ENCODE measurements around the gene SBNO2.
"Not testable (repeated sequence)": the region's sequence is repeated elsewhere in the genome, so short reads cannot be mapped to it uniquely, and the experiment has no call there.

SBNO2 gene

GRCh38 chr19:1210227-1210538, 36.1 kb upstream of the SBNO2 start:
- Histone ChIP-seq H3K4me2 (ENCODE audit: low read depth, low read length) (no peak overlapping the region), H3K4me3 (ENCODE audit: low read length) (no peak overlapping the region), H3K4me1 (ENCODE audit: low read length) (peaks cover under 1% of the 10 kb centered on the region; the same call in 1 of the 2 replicates), H3K9ac (ENCODE audit: low read length) (no peak overlapping the region), H4K20me1 (ENCODE audit: insufficient read depth, low read length) (peaks cover 8% of the 10 kb centered on the region; the same call in 1 of the 2 replicates), H3K79me2 (ENCODE audit: low read length) (peaks cover 89% of the 10 kb centered on the region), H3K27me3 (replicated peaks; ENCODE audit: insufficient read depth, low read length) (no peaks in the 10 kb centered on the region), H3F3A (ENCODE audit: insufficient read depth, low read length) (peaks cover 17% of the 10 kb centered on the region), H3K36me3 (replicated peaks; ENCODE audit: insufficient read depth, low read length) (no peaks in the 10 kb centered on the region; the same call in 1 of the 2 replicates), H3K27ac (ENCODE audit: low read length) (no peak overlapping the region), H3K9me2 (replicated peaks; ENCODE audit: insufficient read depth, low read length) (no peaks in the 10 kb centered on the region), H3K9me3 (replicated peaks; ENCODE audit: insufficient read depth, low read length) (no peaks in the 10 kb centered on the region), H2AFZ (ENCODE audit: low read length) (no peak overlapping the region)
- DNase-seq: no peak
- TF ChIP-seq EZH2 (optimal IDR thresholded peaks at IDR 0.05; ENCODE audit: low read depth, low read length): no peak
- TF ChIP-seq CTCF (IDR thresholded peaks at IDR 0.05; ENCODE audit: low read length): no peak
- no peak for TF ChIP-seq EZH2phosphoT487 (IDR thresholded peaks at IDR 0.05; ENCODE audit: low read length)

- not testable (repeated sequence) for H3K4me1 ChIP-seq (ENCODE audit: low read length); H3K36me3 ChIP-seq (replicated peaks; ENCODE audit: insufficient read depth, low read length); H3K4me3 ChIP-seq (ENCODE audit: low read length); H3K27me3 ChIP-seq (replicated peaks; ENCODE audit: insufficient read depth, low read length); H3K9me3 ChIP-seq (replicated peaks; ENCODE audit: insufficient read depth, low read length); H3K4me2 ChIP-seq (ENCODE audit: low read depth, low read length); H3K9me2 ChIP-seq (replicated peaks; ENCODE audit: insufficient read depth, low read length); H2AFZ ChIP-seq (ENCODE audit: low read length); H3K9ac ChIP-seq (ENCODE audit: low read length); H3K27ac ChIP-seq (ENCODE audit: low read length); H4K20me1 ChIP-seq (ENCODE audit: insufficient read depth, low read length); DNase-seq
- Histone ChIP-seq H3K79me2 (ENCODE audit: low read length) (peaks cover 75% of the 10 kb centered on the region), H3F3A (ENCODE audit: insufficient read depth, low read length) (peaks cover 17% of the 10 kb centered on the region)
These were observed 34.8 kb upstream of the SBNO2 start for GRCh38 chr19:1208830-1209229.

DNA sequence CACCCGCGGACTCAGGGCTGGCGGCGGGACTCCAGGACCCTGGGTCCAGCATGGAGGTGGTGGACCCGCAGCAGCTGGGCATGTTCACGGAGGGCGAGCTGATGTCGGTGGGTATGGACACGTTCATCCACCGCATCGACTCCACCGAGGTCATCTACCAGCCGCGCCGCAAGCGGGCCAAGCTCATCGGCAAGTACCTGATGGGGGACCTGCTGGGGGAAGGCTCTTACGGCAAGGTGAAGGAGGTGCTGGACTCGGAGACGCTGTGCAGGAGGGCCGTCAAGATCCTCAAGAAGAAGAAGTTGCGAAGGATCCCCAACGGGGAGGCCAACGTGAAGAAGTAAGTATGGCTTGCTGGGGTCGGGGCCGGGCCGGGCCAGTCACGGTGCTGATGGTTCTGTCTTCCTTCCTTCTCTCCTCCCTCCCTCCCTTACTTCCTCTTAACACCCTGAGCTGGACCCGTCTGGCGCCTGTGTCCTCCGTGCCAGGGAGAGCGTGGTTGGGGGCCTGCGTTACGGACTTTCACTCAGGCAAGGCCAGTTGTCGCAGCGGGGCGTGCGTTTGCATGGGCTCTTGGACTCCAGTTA, 32.9 kb upstream of the SBNO2 start:
- Histone ChIP-seq H3K79me2 (ENCODE audit: low read length) (peaks cover 58% of the 10 kb centered on the region), H3K9ac (ENCODE audit: low read length) (peak overlapping the region; percentile 75; the same call in 1 of the 2 replicates), H2AFZ (ENCODE audit: low read length) (no peak overlapping the region), H3K4me2 (ENCODE audit: low read depth, low read length) (peak overlapping the region; percentile 97), H3K9me2 (replicated peaks; ENCODE audit: insufficient read depth, low read length) (no peaks in the 10 kb centered on the region), H3K27me3 (replicated peaks; ENCODE audit: insufficient read depth, low read length) (no peaks in the 10 kb centered on the region), H4K20me1 (ENCODE audit: insufficient read depth, low read length) (peaks cover 6% of the 10 kb centered on the region; the same call in 1 of the 2 replicates), H3K9me3 (replicated peaks; ENCODE audit: insufficient read depth, low read length) (no peaks in the 10 kb centered on the region), H3K27ac (ENCODE audit: low read length) (peak overlapping the region; percentile 16; the same call in 1 of the 2 replicates), H3K36me3 (replicated peaks; ENCODE audit: insufficient read depth, low read length) (no peaks in the 10 kb centered on the region; the same call in 1 of the 2 replicates), H3K4me3 (ENCODE audit: low read length) (peak overlapping the region; percentile 82), H3K4me1 (ENCODE audit: low read length) (peaks cover 4% of the 10 kb centered on the region; the same call in 1 of the 2 replicates), H3F3A (ENCODE audit: insufficient read depth, low read length) (peaks cover 17% of the 10 kb centered on the region)
- TF ChIP-seq EZH2 (optimal IDR thresholded peaks at IDR 0.05; ENCODE audit: low read depth, low read length) (no peak), EZH2phosphoT487 (IDR thresholded peaks at IDR 0.05; ENCODE audit: low read length) (no peak), CTCF (IDR thresholded peaks at IDR 0.05; ENCODE audit: low read length) (no peak)
- DNase-seq: peak; percentile 43

DNA sequence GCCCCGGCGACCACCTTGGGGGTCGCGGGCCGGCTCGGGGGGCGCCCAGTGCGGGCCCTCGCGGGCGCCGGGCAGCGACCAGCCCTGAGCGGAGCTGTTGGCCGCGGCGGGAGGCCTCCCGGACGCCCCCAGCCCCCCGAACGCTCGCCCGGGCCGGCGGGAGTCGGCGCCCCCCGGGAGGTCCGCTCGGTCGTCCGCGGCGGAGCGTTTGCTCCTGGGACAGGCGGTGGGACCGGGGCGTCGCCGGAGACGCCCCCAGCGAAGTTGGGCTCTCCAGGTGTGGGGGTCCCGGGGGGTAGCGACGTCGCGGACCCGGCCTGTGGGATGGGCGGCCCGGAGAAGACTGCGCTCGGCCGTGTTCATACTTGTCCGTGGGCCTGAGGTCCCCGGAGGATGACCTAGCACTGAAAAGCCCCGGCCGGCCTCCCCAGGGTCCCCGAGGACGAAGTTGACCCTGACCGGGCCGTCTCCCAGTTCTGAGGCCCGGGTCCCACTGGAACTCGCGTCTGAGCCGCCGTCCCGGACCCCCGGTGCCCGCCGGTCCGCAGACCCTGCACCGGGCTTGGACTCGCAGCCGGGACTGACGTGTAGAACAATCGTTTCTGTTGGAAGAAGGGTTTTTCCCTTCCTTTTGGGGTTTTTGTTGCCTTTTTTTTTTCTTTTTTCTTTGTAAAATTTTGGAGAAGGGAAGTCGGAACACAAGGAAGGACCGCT, 32.2 kb upstream of the SBNO2 start:
- H3K9me3 ChIP-seq (replicated peaks; ENCODE audit: insufficient read depth, low read length): no peaks in the 10 kb centered on the region
- no peak overlapping the region for H3K27ac ChIP-seq (ENCODE audit: low read length)
- peak overlapping the region; percentile 75 for H3K9ac ChIP-seq (ENCODE audit: low read length)
- H3K4me1 ChIP-seq (ENCODE audit: low read length): peaks cover 4% of the 10 kb centered on the region; the same call in 1 of the 2 replicates
- H3K4me3 ChIP-seq (ENCODE audit: low read length): peak overlapping the region; percentile 82
- H3F3A ChIP-seq (ENCODE audit: insufficient read depth, low read length): peaks cover 17% of the 10 kb centered on the region
- peaks cover 6% of the 10 kb centered on the region; the same call in 1 of the 2 replicates for H4K20me1 ChIP-seq (ENCODE audit: insufficient read depth, low read length)
- no peaks in the 10 kb centered on the region for H3K27me3 ChIP-seq (replicated peaks; ENCODE audit: insufficient read depth, low read length)
- H3K4me2 ChIP-seq (ENCODE audit: low read depth, low read length): peak overlapping the region; percentile 97
- no peaks in the 10 kb centered on the region; the same call in 1 of the 2 replicates for H3K36me3 ChIP-seq (replicated peaks; ENCODE audit: insufficient read depth, low read length)
- H2AFZ ChIP-seq (ENCODE audit: low read length): no peak overlapping the region
- DNase-seq: peak; percentile 19
- no peaks in the 10 kb centered on the region for H3K9me2 ChIP-seq (replicated peaks; ENCODE audit: insufficient read depth, low read length)
- H3K79me2 ChIP-seq (ENCODE audit: low read length): peaks cover 52% of the 10 kb centered on the region
- no peak for TF ChIP-seq EZH2phosphoT487 (IDR thresholded peaks at IDR 0.05; ENCODE audit: low read length)
- no peak for TF ChIP-seq CTCF (IDR thresholded peaks at IDR 0.05; ENCODE audit: low read length)
- no peak for TF ChIP-seq EZH2 (optimal IDR thresholded peaks at IDR 0.05; ENCODE audit: low read depth, low read length)
